Measurements from ENCODE around the gene CCDC149.
"Not testable (repeated sequence)": the region's sequence is repeated elsewhere in the genome, so short reads cannot be mapped to it uniquely, and the experiment has no call there.

CCDC149 gene

GRCh38 chr4:24920008-24920407 lies 7.2 kb upstream of the CCDC149 start:
- Histone ChIP-seq H3K27me3 (no peaks in the 10 kb centered on the region), H3K36me3 (no peaks in the 10 kb centered on the region), H4K20me1 (no peaks in the 10 kb centered on the region), H3K27ac (no peak overlapping the region), H3K4me3 (no peak overlapping the region), H3K9me3 (peaks cover 32% of the 10 kb centered on the region), H3K4me1 (peaks cover 40% of the 10 kb centered on the region), H3K9ac (no peak overlapping the region), H3K4me2 (no peak overlapping the region)
- no peak for TF ChIP-seq Cebpa-rat (IDR thresholded peaks at IDR 0.05)

DNA sequence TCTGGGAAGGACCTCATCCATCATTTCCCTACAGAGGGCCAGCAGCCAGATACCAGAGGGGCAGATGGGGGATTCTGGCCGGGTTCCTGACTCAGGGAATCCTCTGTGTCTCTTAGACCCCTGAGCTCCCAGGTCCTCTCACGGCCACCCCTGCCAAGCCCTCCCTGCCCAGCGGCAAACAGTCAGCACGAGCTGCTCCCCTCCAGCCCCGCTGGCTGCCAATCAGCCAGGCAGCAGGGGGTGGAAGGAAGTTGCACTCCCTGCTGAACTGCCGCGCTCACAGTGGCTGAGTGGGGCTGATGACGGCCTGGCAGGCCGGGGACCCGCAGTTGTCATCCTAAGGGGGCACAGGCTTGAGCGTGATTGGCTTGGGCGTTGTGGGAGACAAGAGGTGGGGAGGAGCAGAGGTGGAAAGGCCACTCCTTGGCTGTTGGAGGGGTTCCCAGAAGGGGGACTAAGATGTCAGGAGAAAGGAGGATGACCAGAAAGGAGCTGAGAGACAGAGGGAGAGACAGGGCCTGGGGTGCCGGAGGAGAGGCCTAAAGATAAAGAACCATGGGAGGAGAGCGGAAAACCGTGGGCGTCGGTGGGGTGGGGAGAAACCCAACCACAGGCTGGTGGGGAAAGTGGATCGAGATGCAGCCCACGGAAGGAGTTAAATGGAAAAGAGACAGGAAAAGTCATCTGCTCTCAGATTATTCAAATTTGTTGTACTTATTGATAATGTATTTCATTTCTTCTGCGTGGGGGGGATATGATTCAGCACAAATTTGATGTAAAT lies 4.4 kb upstream of the CCDC149 start:
- H3K4me2 ChIP-seq, result peak overlapping the region; percentile 81
- peaks cover 47% of the 10 kb centered on the region for H3K4me1 ChIP-seq
- H3K27ac ChIP-seq, result peak overlapping the region; percentile 72
- no peaks in the 10 kb centered on the region for H3K36me3 ChIP-seq
- H4K20me1 ChIP-seq, result no peaks in the 10 kb centered on the region
- H3K9ac ChIP-seq, result peak overlapping the region; percentile 61; the same call in 1 of the 2 replicates
- no peak for TF ChIP-seq Cebpa-rat (IDR thresholded peaks at IDR 0.05)
- 0 out of 2 replicates have a peak overlapping the region, but pooled peaks have one; percentile 12 for H3K4me3 ChIP-seq
- no peaks in the 10 kb centered on the region for H3K27me3 ChIP-seq
- H3K9me3 ChIP-seq, result peaks cover 42% of the 10 kb centered on the region

GRCh38 chr4:24915121-24915922 lies 2.5 kb upstream of the CCDC149 start:
- Histone ChIP-seq H3K9me3 (peaks cover 52% of the 10 kb centered on the region), H3K36me3 (peaks cover 9% of the 10 kb centered on the region), H3K4me2 (peak overlapping the region; percentile 81), H3K4me3 (no peak overlapping the region), H3K27me3 (no peaks in the 10 kb centered on the region), H3K9ac (peak overlapping the region; percentile 33; the same call in 1 of the 2 replicates), H4K20me1 (no peaks in the 10 kb centered on the region), H3K4me1 (peaks cover 61% of the 10 kb centered on the region), H3K27ac (peak overlapping the region; percentile 72; the same call in 1 of the 2 replicates)
- TF ChIP-seq Cebpa-rat (IDR thresholded peaks at IDR 0.05), result peak; percentile 52

GRCh38 chr4:24914460-24914859 lies 1.6 kb upstream of the CCDC149 start:
- peaks cover 61% of the 10 kb centered on the region for H3K4me1 ChIP-seq
- no peak overlapping the region for H3K27ac ChIP-seq
- no peaks in the 10 kb centered on the region for H4K20me1 ChIP-seq
- peak overlapping the region; percentile 81 for H3K4me2 ChIP-seq
- H3K4me3 ChIP-seq, result no peak overlapping the region
- H3K9ac ChIP-seq, result no peak overlapping the region
- no peaks in the 10 kb centered on the region for H3K27me3 ChIP-seq
- no peak for TF ChIP-seq Cebpa-rat (IDR thresholded peaks at IDR 0.05)
- H3K9me3 ChIP-seq, result peaks cover 52% of the 10 kb centered on the region
- peaks cover 18% of the 10 kb centered on the region for H3K36me3 ChIP-seq

DNA sequence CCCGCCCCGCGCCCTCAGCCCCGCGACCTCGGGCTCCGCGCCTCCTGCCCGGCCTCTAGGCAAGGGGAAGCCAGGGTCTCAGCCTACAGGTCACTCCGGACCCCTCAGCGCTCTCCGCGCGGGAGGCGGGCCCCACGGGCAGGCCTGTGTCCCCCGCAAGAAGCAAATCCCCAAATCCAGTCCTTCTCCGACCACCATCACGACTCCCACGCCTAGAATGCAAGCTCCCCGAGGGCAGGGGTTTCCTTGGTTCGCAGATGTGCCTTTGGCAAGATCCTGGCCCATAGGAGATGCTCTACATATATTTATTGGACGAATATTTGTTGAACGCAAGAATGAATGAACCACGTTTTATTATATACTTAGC lies 260 bp upstream of the CCDC149 start:
- Histone ChIP-seq H3K27ac (peak overlapping the region; percentile 88), H4K20me1 (no peaks in the 10 kb centered on the region), H3K4me1 (peaks cover 61% of the 10 kb centered on the region), H3K9me3 (peaks cover 56% of the 10 kb centered on the region), H3K4me3 (peak overlapping the region; percentile 71), H3K27me3 (no peaks in the 10 kb centered on the region), H3K4me2 (peak overlapping the region; percentile 67), H3K9ac (peak overlapping the region; percentile 82), H3K36me3 (peaks cover 31% of the 10 kb centered on the region)
- no peak for TF ChIP-seq Cebpa-rat (IDR thresholded peaks at IDR 0.05)

GRCh38 chr4:24910499-24910898 lies 2.3 kb downstream of the CCDC149 start:
- Histone ChIP-seq H3K4me3 (no peak overlapping the region), H3K36me3 (peaks cover 46% of the 10 kb centered on the region), H4K20me1 (no peaks in the 10 kb centered on the region), H3K9ac (no peak overlapping the region), H3K4me1 (peaks cover 35% of the 10 kb centered on the region), H3K27me3 (no peaks in the 10 kb centered on the region), H3K9me3 (peaks cover 65% of the 10 kb centered on the region), H3K27ac (no peak overlapping the region), H3K4me2 (no peak overlapping the region)
- no peak for TF ChIP-seq Cebpa-rat (IDR thresholded peaks at IDR 0.05)

DNA sequence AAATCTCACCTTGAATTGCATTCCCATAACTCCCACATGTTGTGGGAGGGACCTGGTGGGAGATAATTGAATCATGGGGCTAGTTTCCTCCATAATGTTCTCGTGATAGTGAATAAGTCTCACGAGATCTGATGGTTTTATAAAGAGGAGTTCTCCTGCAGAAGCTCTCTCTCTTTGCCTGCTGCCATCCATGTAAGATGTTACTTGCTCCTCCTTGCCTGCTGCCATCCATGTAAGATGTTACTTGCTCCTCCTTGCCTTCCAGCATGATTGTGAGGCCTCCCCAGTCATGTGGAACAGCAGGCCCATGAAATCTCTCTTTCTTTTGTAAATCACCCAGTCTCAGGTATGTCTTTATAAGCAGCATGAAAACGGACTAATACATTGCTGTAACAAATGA lies 3.2 kb downstream of the CCDC149 start:
- not testable (repeated sequence) for H3K27ac ChIP-seq

DNA sequence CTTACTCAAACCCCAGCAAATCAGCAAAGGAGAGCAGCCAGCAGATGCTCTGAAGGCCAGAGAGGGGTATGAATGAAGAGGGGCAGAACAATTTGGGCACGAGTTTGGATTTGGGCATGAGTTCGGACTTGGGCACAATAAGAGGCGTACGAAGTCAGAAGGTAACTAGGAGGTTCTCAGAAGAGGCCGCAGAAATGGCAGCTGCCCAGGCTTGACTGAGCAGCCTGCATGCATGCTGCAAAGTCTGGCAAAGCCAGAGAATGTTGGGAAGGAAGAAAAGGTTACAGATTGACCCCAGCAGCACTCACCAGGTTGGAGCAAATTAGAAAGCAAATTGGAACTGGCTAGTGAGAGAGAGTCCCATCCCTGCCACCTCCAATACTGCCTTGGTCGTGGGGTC lies 15.2 kb downstream of the CCDC149 start:
- Histone ChIP-seq H3K27ac (peak overlapping the region; percentile 54), H3K4me2 (peak overlapping the region; percentile 57), H3K9me3 (no peaks in the 10 kb centered on the region), H3K27me3 (no peaks in the 10 kb centered on the region), H3K4me1 (peaks cover 20% of the 10 kb centered on the region), H3K36me3 (peaks cover 9% of the 10 kb centered on the region; the same call in 1 of the 2 replicates), H3K9ac (peak overlapping the region; percentile 12; the same call in 1 of the 2 replicates), H4K20me1 (no peaks in the 10 kb centered on the region), H3K4me3 (no peak overlapping the region)
- TF ChIP-seq Cebpa-rat (IDR thresholded peaks at IDR 0.05), result no peak

More for the DNA sequence above, 3.2 kb downstream of the CCDC149 start:
- not testable (repeated sequence) for H3K9ac ChIP-seq, H3K27me3 ChIP-seq, H3K4me3 ChIP-seq, H4K20me1 ChIP-seq, H3K4me2 ChIP-seq
- peaks cover 26% of the 10 kb centered on the region for H3K4me1 ChIP-seq
- H3K36me3 ChIP-seq, result peaks cover 46% of the 10 kb centered on the region
- H3K9me3 ChIP-seq, result peaks cover 65% of the 10 kb centered on the region

DNA sequence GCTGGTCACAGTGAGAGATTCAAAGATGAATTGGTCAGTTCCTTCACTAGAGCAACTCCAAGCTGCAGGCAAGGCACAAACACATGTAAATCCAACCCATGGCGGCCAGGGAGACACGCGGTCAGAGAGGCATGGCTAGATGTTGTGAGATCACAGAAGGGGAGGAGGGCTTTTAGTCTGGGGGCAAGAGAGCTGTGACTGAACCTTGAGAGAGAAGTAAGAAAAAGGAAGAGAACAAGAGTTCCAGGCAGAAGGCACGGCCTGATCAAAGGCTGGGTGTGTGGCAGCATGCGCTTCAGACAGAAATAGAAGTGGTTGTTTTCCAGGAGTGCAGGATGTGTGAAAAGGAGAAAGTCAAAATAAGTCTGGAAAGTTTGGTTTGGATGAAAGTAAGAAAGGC lies 15.9 kb downstream of the CCDC149 start:
- H3K27ac ChIP-seq, result peak overlapping the region; percentile 54
- H3K27me3 ChIP-seq, result no peaks in the 10 kb centered on the region
- H3K36me3 ChIP-seq, result peaks cover 9% of the 10 kb centered on the region; the same call in 1 of the 2 replicates
- no peaks in the 10 kb centered on the region for H3K9me3 ChIP-seq
- no peaks in the 10 kb centered on the region for H4K20me1 ChIP-seq
- peak overlapping the region; percentile 12; the same call in 1 of the 2 replicates for H3K9ac ChIP-seq
- H3K4me1 ChIP-seq, result peaks cover 20% of the 10 kb centered on the region
- H3K4me3 ChIP-seq, result no peak overlapping the region
- peak overlapping the region; percentile 57 for H3K4me2 ChIP-seq
- TF ChIP-seq Cebpa-rat (IDR thresholded peaks at IDR 0.05), result no peak

DNA sequence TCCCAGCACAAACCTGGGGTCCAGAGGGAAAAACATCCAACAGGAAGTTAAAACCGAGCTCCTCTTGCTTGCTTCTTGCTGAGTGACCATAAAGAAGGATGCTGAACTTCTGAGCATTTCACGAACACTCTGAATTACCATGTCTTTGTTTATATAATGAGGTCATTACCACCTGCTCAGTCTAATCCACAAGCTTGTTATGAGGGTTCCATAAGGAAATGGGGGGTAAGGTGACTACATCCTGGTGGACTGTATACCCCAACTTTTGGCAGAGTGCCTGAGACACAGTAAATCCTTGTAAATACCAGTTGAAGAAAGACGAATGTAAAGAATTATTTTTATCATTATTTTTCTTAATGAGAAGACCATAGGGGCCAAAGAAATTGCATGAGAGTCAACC lies 16.8 kb downstream of the CCDC149 start:
- Histone ChIP-seq H3K4me1 (peaks cover 20% of the 10 kb centered on the region), H3K36me3 (peaks cover 9% of the 10 kb centered on the region; the same call in 1 of the 2 replicates), H3K27me3 (no peaks in the 10 kb centered on the region), H3K9me3 (no peaks in the 10 kb centered on the region), H4K20me1 (no peaks in the 10 kb centered on the region), H3K9ac (no peak overlapping the region), H3K27ac (no peak overlapping the region), H3K4me3 (no peak overlapping the region), H3K4me2 (no peak overlapping the region)
- TF ChIP-seq Cebpa-rat (IDR thresholded peaks at IDR 0.05), result no peak

All from BLaER1 (cell line).